Ascending aorta (tissue), 2 donors: ENCODE data around the gene CEL. TPM values are rescaled to one million over a fixed set of nuclear protein-coding genes. Genes with fewer than 3 reads are reported as not detected.

ENCODE experiments used
- DNase-seq, 2 donors: peaks; one replicate each; pipeline ENCODE4 v3.0.0-alpha.2; 2019; ENCODE audit warnings: low spot score in 2 of 2
- H3K27ac ChIP-seq, 2 donors: fragments of 200-600 bp; sonication (generic); one replicate each; pipeline ENCODE4 v1.5.1; 2016 to 2017; ENCODE audit warnings: mild to moderate bottlenecking in 1 of 2
- H3K27me3 ChIP-seq: fragments of 200-600 bp; sonication (generic); one replicate; pipeline ENCODE4 v1.5.1; 2017
- H3K36me3 ChIP-seq, 2 donors: fragments of 200-600 bp; sonication (generic); one replicate each; pipeline ENCODE4 v1.5.1; 2016
- H3K4me1 ChIP-seq, 2 donors: fragments of 200-600 bp; sonication (generic); one replicate each; pipeline ENCODE4 v1.5.1; 2016 to 2017; ENCODE audit warnings: mild to moderate bottlenecking in 1 of 2
- H3K4me3 ChIP-seq, 2 donors: fragments of 200-600 bp; sonication (generic); one replicate each; pipeline ENCODE4 v1.5.1; 2016 to 2017; ENCODE audit warnings: mild to moderate bottlenecking in 1 of 2
- H3K9me3 ChIP-seq, 2 donors: fragments of 200-600 bp; sonication (generic); one replicate each; pipeline ENCODE4 v1.5.1; 2016
- intact Hi-C: fragments of 100-400 bp; cut with DNase I; formaldehyde crosslinking; loops from one replicate; pipeline ENCODE4 v1.15.1; 2023
- total RNA-seq: library from RNA; depleted of rRNA; stranded (reverse); fragments of >200 nt; gene quantifications from one replicate; pipeline ENCODE4 v1.1.0, GENCODE V29; 2016
- TF ChIP-seq, protein P1 (sequence below), 3 experiments: fragments of 200-600 bp in 2 of 3; fragments of 450-650 bp in 1 of 3; sonication (generic) in 2 of 3; IDR thresholded peaks; one replicate each; pipeline ENCODE4 v1.5.1; 2016 to 2019; ENCODE audit warnings: antibody characterized with exemption in 3 of 3, mild to moderate bottlenecking in 1 of 3, moderate library complexity in 1 of 3

Gene CEL
- total RNA-seq, 1 donor from 2014 or later, result not detected

DNA sequence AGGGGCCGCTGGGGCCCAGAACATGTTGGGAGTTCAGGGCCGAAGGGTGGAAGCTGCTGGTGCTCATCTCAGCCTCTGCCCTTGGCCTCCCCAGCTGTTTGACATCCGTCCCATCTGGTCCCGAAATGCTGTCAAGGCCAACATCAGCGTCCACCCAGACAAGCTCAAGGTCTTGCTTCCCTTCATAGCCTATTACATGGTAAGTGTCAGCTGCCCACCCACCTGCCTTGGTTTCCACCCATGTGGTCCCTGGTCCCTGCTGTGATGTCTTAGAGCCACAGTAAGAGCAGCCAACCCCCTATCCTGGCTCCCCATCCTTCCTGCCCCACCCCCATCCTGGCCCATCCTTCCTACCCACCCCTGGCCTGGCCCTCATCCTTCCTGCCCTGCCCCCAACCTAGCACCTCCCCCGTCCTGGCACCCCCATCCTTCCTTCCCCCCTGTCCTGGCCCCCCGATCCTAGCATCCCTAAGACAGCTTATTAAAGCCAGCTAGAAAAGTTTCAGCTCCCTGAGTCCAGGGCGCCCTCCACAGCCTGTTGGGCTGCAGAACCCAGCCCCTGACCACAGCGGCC lies 9.7 kb upstream of the CEL start:
- H3K4me1 ChIP-seq, result no peaks in the 10 kb centered on the region
- no peak overlapping the region for H3K4me3 ChIP-seq
- DNase-seq, result peak in 1 of 2 donors; percentile 42
- H3K36me3 ChIP-seq, result peaks cover 63 to 82% of the 10 kb centered on the region in 2 donors
- no peak overlapping the region for H3K27ac ChIP-seq
- H3K9me3 ChIP-seq, result no peaks in the 10 kb centered on the region
- TF ChIP-seq, protein P1, sequence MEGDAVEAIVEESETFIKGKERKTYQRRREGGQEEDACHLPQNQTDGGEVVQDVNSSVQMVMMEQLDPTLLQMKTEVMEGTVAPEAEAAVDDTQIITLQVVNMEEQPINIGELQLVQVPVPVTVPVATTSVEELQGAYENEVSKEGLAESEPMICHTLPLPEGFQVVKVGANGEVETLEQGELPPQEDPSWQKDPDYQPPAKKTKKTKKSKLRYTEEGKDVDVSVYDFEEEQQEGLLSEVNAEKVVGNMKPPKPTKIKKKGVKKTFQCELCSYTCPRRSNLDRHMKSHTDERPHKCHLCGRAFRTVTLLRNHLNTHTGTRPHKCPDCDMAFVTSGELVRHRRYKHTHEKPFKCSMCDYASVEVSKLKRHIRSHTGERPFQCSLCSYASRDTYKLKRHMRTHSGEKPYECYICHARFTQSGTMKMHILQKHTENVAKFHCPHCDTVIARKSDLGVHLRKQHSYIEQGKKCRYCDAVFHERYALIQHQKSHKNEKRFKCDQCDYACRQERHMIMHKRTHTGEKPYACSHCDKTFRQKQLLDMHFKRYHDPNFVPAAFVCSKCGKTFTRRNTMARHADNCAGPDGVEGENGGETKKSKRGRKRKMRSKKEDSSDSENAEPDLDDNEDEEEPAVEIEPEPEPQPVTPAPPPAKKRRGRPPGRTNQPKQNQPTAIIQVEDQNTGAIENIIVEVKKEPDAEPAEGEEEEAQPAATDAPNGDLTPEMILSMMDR (IDR thresholded peaks at IDR 0.05), result no peak
- intact Hi-C loops, result no loop called here
- H3K27me3 ChIP-seq, result no peaks in the 10 kb centered on the region

DNA sequence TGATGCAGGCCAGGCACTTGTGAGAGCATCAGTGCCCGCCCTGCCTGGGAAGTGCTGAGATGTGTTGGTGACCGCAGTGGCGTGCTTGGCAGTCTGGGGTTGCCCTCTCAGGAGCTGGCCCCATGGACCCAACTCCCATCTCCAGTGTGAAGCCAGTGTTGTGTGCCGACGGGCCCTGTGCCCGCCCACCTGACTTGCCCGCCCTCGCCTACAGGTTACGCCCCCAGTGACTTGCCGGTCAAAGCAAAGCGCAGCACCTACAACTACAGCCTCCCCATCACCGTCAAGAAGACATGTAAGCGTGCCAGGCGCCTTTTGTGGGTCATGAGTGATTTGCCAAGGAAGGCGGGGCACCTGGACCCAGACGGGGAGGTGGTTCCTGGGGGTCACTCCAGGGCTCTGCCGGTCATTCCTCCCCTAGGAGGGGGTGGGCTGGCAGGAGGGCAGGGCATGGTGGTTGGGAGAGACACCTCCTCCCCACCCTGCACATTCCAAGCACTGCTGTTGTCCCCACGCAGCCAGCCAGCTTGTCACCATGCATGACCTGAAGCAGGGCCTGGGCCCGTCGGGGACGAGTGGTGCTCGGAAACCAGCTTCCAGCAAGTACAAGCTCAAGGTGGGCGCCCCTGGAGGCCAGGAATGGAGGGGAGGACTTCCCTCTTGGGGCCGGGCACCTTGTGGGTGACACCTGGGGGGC lies 7.4 kb upstream of the CEL start:
- Histone ChIP-seq H3K4me3 (no peak overlapping the region), H3K27me3 (no peaks in the 10 kb centered on the region), H3K27ac (no peak overlapping the region), H3K9me3 (no peaks in the 10 kb centered on the region), H3K36me3 (peaks cover 53 to 83% of the 10 kb centered on the region in 2 donors), H3K4me1 (no peaks in the 10 kb centered on the region)
- DNase-seq, result no peak
- intact Hi-C loops, result no loop called here
- TF ChIP-seq, protein P1 (IDR thresholded peaks at IDR 0.05), result no peak

DNA sequence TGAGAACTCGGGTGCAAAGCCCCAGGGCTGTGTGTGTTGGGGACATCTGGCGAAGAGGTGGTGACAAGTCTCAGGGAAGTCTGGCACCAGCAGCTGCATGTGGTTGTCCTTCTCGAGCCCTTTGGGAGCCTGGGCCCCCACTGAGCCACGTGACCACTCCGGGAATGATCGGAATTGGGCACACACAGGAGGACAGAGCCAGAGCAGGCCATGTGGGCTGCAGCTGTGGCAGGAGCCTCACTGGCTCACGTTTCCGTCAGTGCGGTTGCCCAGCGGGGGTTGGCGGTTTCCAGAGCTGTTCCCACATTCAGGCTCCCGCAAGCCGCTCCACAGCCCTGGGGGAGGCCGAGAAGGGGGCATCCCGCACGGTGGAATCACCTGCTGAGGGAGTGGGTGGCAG lies 6.8 kb upstream of the CEL start:
- no peaks in the 10 kb centered on the region for H3K9me3 ChIP-seq
- H3K27me3 ChIP-seq, result no peaks in the 10 kb centered on the region
- peaks cover 47 to 77% of the 10 kb centered on the region in 2 donors for H3K36me3 ChIP-seq
- TF ChIP-seq, protein P1 (IDR thresholded peaks at IDR 0.05), result no peak
- H3K4me3 ChIP-seq, result no peak overlapping the region
- H3K27ac ChIP-seq, result no peak overlapping the region
- no peak for DNase-seq
- H3K4me1 ChIP-seq, result no peaks in the 10 kb centered on the region
- intact Hi-C loops, result no loop called here

DNA sequence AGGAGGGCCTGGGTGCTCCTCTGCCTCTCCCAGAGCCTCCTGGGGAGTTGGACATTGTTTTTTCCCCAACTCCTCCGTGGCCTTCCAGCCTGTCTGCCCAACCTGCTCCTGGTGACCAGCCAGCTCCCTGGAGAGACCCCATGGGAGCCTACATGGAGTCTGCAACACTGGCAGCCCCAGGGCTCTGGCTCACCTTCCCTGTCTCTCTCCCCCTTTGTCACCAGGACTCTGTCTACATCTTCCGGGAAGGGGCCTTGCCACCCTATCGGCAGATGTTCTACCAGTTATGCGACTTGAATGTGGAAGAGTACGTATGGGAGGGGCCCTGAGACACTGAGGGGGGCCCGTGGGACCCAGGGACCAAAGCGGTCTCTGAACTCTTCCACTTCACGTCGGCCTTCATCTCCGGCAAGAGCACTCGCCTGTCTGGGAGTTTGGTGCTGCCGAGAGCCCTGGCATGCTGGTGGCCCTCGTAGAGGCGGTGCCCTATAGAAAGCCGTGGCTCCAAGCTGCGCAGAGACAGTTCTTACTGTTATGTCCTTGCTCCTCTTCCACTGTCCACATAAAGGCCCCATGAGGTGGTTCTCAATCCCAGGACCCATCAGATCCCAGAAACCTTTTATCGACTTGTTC lies 5.9 kb upstream of the CEL start:
- Histone ChIP-seq H3K4me1 (no peaks in the 10 kb centered on the region), H3K9me3 (no peaks in the 10 kb centered on the region), H3K27me3 (no peaks in the 10 kb centered on the region), H3K36me3 (peaks cover 42 to 68% of the 10 kb centered on the region in 2 donors), H3K4me3 (no peak overlapping the region), H3K27ac (no peak overlapping the region)
- DNase-seq, result no peak
- intact Hi-C loops, result no loop called here
- TF ChIP-seq, protein P1 (IDR thresholded peaks at IDR 0.05), result no peak

DNA sequence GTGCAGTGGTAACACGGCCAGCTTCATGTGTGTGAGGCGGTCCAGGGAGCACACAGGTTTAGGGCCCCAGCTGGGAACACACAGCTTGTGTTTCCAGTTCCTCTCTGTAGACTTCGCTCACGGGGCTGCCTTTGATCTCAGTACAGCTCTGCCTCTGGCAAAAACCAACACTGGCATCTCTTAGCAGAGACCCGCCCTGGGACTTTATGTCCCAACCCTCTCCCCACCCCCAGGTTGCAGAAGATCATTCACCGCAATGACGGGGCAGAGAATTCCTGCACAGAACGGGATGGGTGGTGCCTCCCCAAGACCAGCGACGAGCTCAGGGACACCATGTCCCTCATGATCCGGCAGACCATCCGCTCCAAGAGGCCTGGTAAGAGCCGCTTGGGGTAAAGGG lies 5.2 kb upstream of the CEL start:
- intact Hi-C loops, result no loop called here
- no peaks in the 10 kb centered on the region for H3K4me1 ChIP-seq
- no peaks in the 10 kb centered on the region for H3K9me3 ChIP-seq
- peaks cover 35 to 62% of the 10 kb centered on the region in 2 donors for H3K36me3 ChIP-seq
- H3K27me3 ChIP-seq, result no peaks in the 10 kb centered on the region
- peak in 1 of 2 donors; percentile 39 for DNase-seq
- H3K4me3 ChIP-seq, result no peak overlapping the region
- H3K27ac ChIP-seq, result no peak overlapping the region
- TF ChIP-seq, protein P1 (IDR thresholded peaks at IDR 0.05), result no peak
